H9 (cell line): ENCODE measurements around the gene IL1RAPL1. TPM values are rescaled to one million over a fixed set of nuclear protein-coding genes. Genes with fewer than 3 reads are reported as not detected.

ENCODE experiments used
- DNase-seq: peaks from one replicate; pipeline ENCODE4 v3.0.0-alpha.2; 2017
- H2AFZ ChIP-seq: one replicate; pipeline ENCODE4 v1.6.1; 2013; ENCODE audit warnings: mild to moderate bottlenecking, low read length, control low read depth, moderate library complexity
- H2AK5ac ChIP-seq: 2 replicates; pipeline ENCODE4 v1.6.1; 2013; ENCODE audit warnings: low read length, control low read depth, mixed read lengths; ENCODE audit not compliant: insufficient read length
- H2BK120ac ChIP-seq: one replicate; pipeline ENCODE4 v1.6.1; 2013; ENCODE audit warnings: low read depth, mild to moderate bottlenecking, low read length, control low read depth, inconsistent platforms; ENCODE audit not compliant: poor library complexity, severe bottlenecking
- H2BK12ac ChIP-seq: 2 replicates; pipeline ENCODE4 v1.6.1; 2013; ENCODE audit warnings: low read length, control low read depth, mixed read lengths, low read depth; ENCODE audit not compliant: insufficient read length
- H2BK15ac ChIP-seq: 2 replicates; pipeline ENCODE4 v1.6.1; 2013; ENCODE audit warnings: low read depth, low read length, control low read depth
- H2BK20ac ChIP-seq: one replicate; pipeline ENCODE4 v1.6.1; 2013; ENCODE audit warnings: low read depth, mild to moderate bottlenecking, low read length, control low read depth, inconsistent platforms; ENCODE audit not compliant: poor library complexity, severe bottlenecking
- H2BK5ac ChIP-seq: 2 replicates; pipeline ENCODE4 v1.6.1; 2013; ENCODE audit warnings: low read length, control low read depth, mixed read lengths; ENCODE audit not compliant: insufficient read length
- H3K14ac ChIP-seq: 2 replicates; pipeline ENCODE4 v1.6.1; 2013; ENCODE audit warnings: low read length, control low read depth; ENCODE audit not compliant: insufficient read depth
- H3K18ac ChIP-seq: 2 replicates; pipeline ENCODE4 v1.6.1; 2013; ENCODE audit warnings: low read depth, mild to moderate bottlenecking, mixed read lengths, low read length, control low read depth; ENCODE audit not compliant: insufficient read length
- H3K23ac ChIP-seq: 2 replicates; pipeline ENCODE4 v1.6.1; 2013; ENCODE audit warnings: low read length, control low read depth, mixed read lengths, low read depth; ENCODE audit not compliant: insufficient read length
- H3K23me2 ChIP-seq: 2 replicates; pipeline ENCODE4 v1.6.1; 2013; ENCODE audit warnings: low read depth, mild to moderate bottlenecking, mixed read lengths, low read length, control low read depth; ENCODE audit not compliant: insufficient read length, poor library complexity, severe bottlenecking
- H3K27ac ChIP-seq: 2 replicates; pipeline ENCODE4 v1.5.1; 2013; ENCODE audit warnings: low read length, control low read depth, mixed read lengths, low read depth; ENCODE audit not compliant: insufficient read length
- H3K27me3 ChIP-seq: 2 replicates; pipeline ENCODE4 v1.6.1; 2013; ENCODE audit warnings: low read length, control low read depth, inconsistent platforms; ENCODE audit not compliant: insufficient read depth
- H3K4ac ChIP-seq: 2 replicates; pipeline ENCODE4 v1.6.1; 2013; ENCODE audit warnings: low read depth, mild to moderate bottlenecking, control low read depth, inconsistent platforms, low read length, moderate library complexity
- H3K4me1 ChIP-seq: 2 replicates; pipeline ENCODE4 v1.6.1; 2013; ENCODE audit warnings: low read length, control low read depth, inconsistent platforms; ENCODE audit not compliant: insufficient read depth
- H3K4me2 ChIP-seq: 2 replicates; pipeline ENCODE4 v1.6.1; 2013; ENCODE audit warnings: low read length, control low read depth, mixed read lengths; ENCODE audit not compliant: insufficient read length, insufficient read depth
- H3K56ac ChIP-seq: 2 replicates; pipeline ENCODE4 v1.6.1; 2013; ENCODE audit warnings: low read depth, mild to moderate bottlenecking, mixed read lengths, low read length, control low read depth; ENCODE audit not compliant: insufficient read length
- H3K79me1 ChIP-seq: 2 replicates; pipeline ENCODE4 v1.6.1; 2013; ENCODE audit warnings: low read depth, mild to moderate bottlenecking, moderate library complexity, low read length, control low read depth, inconsistent platforms; ENCODE audit not compliant: insufficient read depth, poor library complexity, severe bottlenecking
- H3K79me2 ChIP-seq: 2 replicates; pipeline ENCODE4 v1.6.1; 2013; ENCODE audit warnings: low read length, control low read depth, inconsistent platforms; ENCODE audit not compliant: insufficient read depth
- H3K9ac ChIP-seq: 2 replicates; pipeline ENCODE4 v1.6.1; 2013; ENCODE audit warnings: low read length, control low read depth, mixed read lengths; ENCODE audit not compliant: insufficient read length; ENCODE audit errors: extremely low read depth
- H3K9me3 ChIP-seq: one replicate; pipeline ENCODE4 v1.6.1; 2013; ENCODE audit warnings: low read depth, low read length, inconsistent platforms; ENCODE audit not compliant: control insufficient read depth
- H3T11ph ChIP-seq: one replicate; pipeline ENCODE4 v1.6.1; 2013; ENCODE audit warnings: mild to moderate bottlenecking, low read length, control low read depth, inconsistent platforms
- H4K20me1 ChIP-seq: one replicate; pipeline ENCODE4 v1.6.1; 2013; ENCODE audit not compliant: control insufficient read depth, insufficient read length, insufficient read depth
- H4K5ac ChIP-seq: 2 replicates; pipeline ENCODE4 v1.6.1; 2013; ENCODE audit warnings: low read depth, mild to moderate bottlenecking, mixed read lengths, low read length, control low read depth; ENCODE audit not compliant: insufficient read length
- H4K8ac ChIP-seq: replicated peaks from 2 replicates; pipeline ENCODE4 v1.6.1; 2013; ENCODE audit warnings: low read length, control low read depth, mixed read lengths, low read depth; ENCODE audit not compliant: insufficient read length
- H4K91ac ChIP-seq: 2 replicates; pipeline ENCODE4 v1.6.1; 2013; ENCODE audit warnings: low read depth, mild to moderate bottlenecking, moderate library complexity, mixed read lengths, low read length, control low read depth; ENCODE audit not compliant: insufficient read length
- H3K27ac Mint-ChIP-seq, 3 experiments: 2 replicates in 2 of 3; 3 replicates in 1 of 3; pipeline ENCODE4 v1.8.0; 2020 to 2021; ENCODE audit warnings: mixed read lengths in 3 of 3, mild to moderate bottlenecking in 1 of 3, moderate library complexity in 1 of 3
- H3K27me3 Mint-ChIP-seq: 2 replicates; pipeline ENCODE4 v1.8.0; 2021; ENCODE audit warnings: low read depth, mild to moderate bottlenecking, moderate library complexity, mixed read lengths
- H3K36me3 Mint-ChIP-seq, 3 experiments: 2 replicates in 2 of 3; 3 replicates in 1 of 3; pipeline ENCODE4 v1.8.0; 2020 to 2021; ENCODE audit warnings: low read depth in 3 of 3, mixed read lengths in 3 of 3; ENCODE audit not compliant: insufficient read depth in 1 of 3
- H3K4me1 Mint-ChIP-seq, 2 experiments: 2 replicates each; pipeline ENCODE4 v1.8.0; 2020; ENCODE audit warnings: mixed read lengths in 2 of 2
- H3K4me3 Mint-ChIP-seq, 2 experiments: 2 replicates in 1 of 2; 3 replicates in 1 of 2; pipeline ENCODE4 v1.8.0; 2020 to 2021; ENCODE audit warnings: mild to moderate bottlenecking in 2 of 2, mixed read lengths in 2 of 2, moderate library complexity in 1 of 2
- H3K9me3 Mint-ChIP-seq, 2 experiments: 2 replicates in 1 of 2; 3 replicates in 1 of 2; pipeline ENCODE4 v1.8.0; 2020; ENCODE audit warnings: mild to moderate bottlenecking in 2 of 2, mixed read lengths in 2 of 2, moderate library complexity in 1 of 2
- WGBS: extraction: QIAGEN DNeasy Blood & Tissue Kit; methylation state at CpG from one replicate; pipeline ENCODE4 v1.1.7; 2013; ENCODE audit warnings: missing lambda C conversion rate, low lambda C conversion rate, mixed read lengths; ENCODE audit not compliant: insufficient read length; ENCODE audit errors: extremely low coverage; 5-methylcytosine and 5-hydroxymethylcytosine counted together
- total RNA-seq: library from RNA; stranded (reverse); gene quantifications from 2 replicates; pipeline ENCODE4 v1.2.1, GENCODE V29; 2021
- TF ChIP-seq, protein P1 (sequence below): fragments of 200-600 bp; sonication (generic); conservative IDR thresholded peaks from 3 replicates; pipeline ENCODE4 v1.8.0; 2021; ENCODE audit warnings: antibody characterized with exemption, mild to moderate bottlenecking

IL1RAPL1 gene
- total RNA-seq, 1 experiment from 2014 or later: 0.31 TPM

DNA sequence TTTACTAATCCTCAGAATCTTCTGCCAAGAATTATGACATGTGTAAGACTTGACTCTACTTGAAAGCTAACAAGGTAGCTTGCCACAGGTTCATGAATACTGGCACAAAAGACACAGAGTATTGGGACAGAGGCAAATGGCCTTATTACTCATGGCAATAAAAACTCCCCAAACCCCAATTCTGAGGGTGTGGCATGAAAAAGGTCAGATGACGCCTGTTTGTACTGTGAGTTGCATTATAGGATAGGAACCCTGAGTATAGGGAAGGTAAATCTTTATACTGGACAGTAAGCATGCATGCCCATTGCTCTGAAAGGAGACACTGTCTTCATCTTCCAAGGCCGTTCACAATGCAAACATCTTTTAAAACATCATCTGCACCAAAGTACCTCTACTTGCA lies 600.0 kb downstream of the IL1RAPL1 start:
- Histone ChIP-seq H4K5ac (no peak overlapping the region), H3K4me1 (no peaks in the 10 kb centered on the region), H2BK120ac (no peak overlapping the region), H4K8ac (no peak overlapping the region), H3K9ac (no peak overlapping the region), H3K27ac (no peak overlapping the region), H3K23ac (no peak overlapping the region), H2BK12ac (no peak overlapping the region), H4K91ac (no peak overlapping the region), H3K14ac (no peak overlapping the region), H2AK5ac (no peak overlapping the region), H3T11ph (no peak overlapping the region), H3K79me1 (no peaks in the 10 kb centered on the region), H2BK15ac (no peak overlapping the region), H3K9me3 (no peaks in the 10 kb centered on the region), H3K56ac (no peak overlapping the region), H3K18ac (no peak overlapping the region), H3K27me3 (no peaks in the 10 kb centered on the region), H2BK5ac (no peak overlapping the region), H3K4me2 (no peak overlapping the region), H2AFZ (no peak overlapping the region), H2BK20ac (no peak overlapping the region), H3K23me2 (no peaks in the 10 kb centered on the region), H3K79me2 (no peaks in the 10 kb centered on the region), H4K20me1 (no peaks in the 10 kb centered on the region), H3K4ac (no peak overlapping the region)
- H3K4me1 Mint-ChIP-seq: peaks cover 9% of the 10 kb centered on the region in 2 experiments
- no peak overlapping the region for H3K4me3 Mint-ChIP-seq
- H3K27ac Mint-ChIP-seq: no peak overlapping the region
- TF ChIP-seq, protein P1, sequence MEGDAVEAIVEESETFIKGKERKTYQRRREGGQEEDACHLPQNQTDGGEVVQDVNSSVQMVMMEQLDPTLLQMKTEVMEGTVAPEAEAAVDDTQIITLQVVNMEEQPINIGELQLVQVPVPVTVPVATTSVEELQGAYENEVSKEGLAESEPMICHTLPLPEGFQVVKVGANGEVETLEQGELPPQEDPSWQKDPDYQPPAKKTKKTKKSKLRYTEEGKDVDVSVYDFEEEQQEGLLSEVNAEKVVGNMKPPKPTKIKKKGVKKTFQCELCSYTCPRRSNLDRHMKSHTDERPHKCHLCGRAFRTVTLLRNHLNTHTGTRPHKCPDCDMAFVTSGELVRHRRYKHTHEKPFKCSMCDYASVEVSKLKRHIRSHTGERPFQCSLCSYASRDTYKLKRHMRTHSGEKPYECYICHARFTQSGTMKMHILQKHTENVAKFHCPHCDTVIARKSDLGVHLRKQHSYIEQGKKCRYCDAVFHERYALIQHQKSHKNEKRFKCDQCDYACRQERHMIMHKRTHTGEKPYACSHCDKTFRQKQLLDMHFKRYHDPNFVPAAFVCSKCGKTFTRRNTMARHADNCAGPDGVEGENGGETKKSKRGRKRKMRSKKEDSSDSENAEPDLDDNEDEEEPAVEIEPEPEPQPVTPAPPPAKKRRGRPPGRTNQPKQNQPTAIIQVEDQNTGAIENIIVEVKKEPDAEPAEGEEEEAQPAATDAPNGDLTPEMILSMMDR: no peak
- no peak for DNase-seq
- no CpG with 5 or more reads among the region's 2 CpGs for WGBS
- H3K27me3 Mint-ChIP-seq: peaks cover 9% of the 10 kb centered on the region
- peaks cover 4 to 44% of the 10 kb centered on the region in 2 experiments; a peak in 4 of 5 replicates for H3K9me3 Mint-ChIP-seq
- no peaks in the 10 kb centered on the region; a peak in 1 of 7 replicates for H3K36me3 Mint-ChIP-seq
